Adipocyte (in vitro differentiated cells): ENCODE data around the gene CCSER2.
"Not testable (repeated sequence)": the region's sequence is repeated elsewhere in the genome, so short reads cannot be mapped to it uniquely, and the experiment has no call there.

Experiments
- DNase-seq: peaks from one replicate; pipeline ENCODE4 v3.0.0-alpha.2; 2015; ENCODE audit warnings: low read depth
- H3K27me3 ChIP-seq: replicated peaks from 2 replicates; pipeline ENCODE4 v1.7.0; 2013; ENCODE audit warnings: mild to moderate bottlenecking, low read length, moderate library complexity; ENCODE audit not compliant: control insufficient read depth, insufficient read depth
- H3K36me3 ChIP-seq: 2 replicates; pipeline ENCODE4 v1.7.0; 2013; ENCODE audit warnings: low read length, mild to moderate bottlenecking, moderate library complexity; ENCODE audit not compliant: control insufficient read depth, insufficient read depth, severe bottlenecking
- H3K4me1 ChIP-seq: 2 replicates; pipeline ENCODE4 v1.7.0; 2013; ENCODE audit warnings: mild to moderate bottlenecking, low read length, moderate library complexity; ENCODE audit not compliant: control insufficient read depth, insufficient read depth
- H3K4me3 ChIP-seq: 2 replicates; pipeline ENCODE4 v1.7.0; 2013; ENCODE audit warnings: mild to moderate bottlenecking, low read length, moderate library complexity
- H3K9ac ChIP-seq: 2 replicates; pipeline ENCODE4 v1.7.0; 2013; ENCODE audit warnings: mild to moderate bottlenecking, low read length, moderate library complexity
- H3K9me3 ChIP-seq: 2 replicates; pipeline ENCODE4 v1.7.0; 2013; ENCODE audit warnings: mild to moderate bottlenecking, low read length, moderate library complexity; ENCODE audit not compliant: control insufficient read depth

The CCSER2 gene

GRCh38 chr10:84321902-84322301 is 6.5 kb upstream of the CCSER2 start:
- H3K4me3 ChIP-seq: no peak overlapping the region
- H3K27me3 ChIP-seq: peaks cover 6% of the 10 kb centered on the region
- no peaks in the 10 kb centered on the region for H3K4me1 ChIP-seq
- H3K9ac ChIP-seq: no peak overlapping the region
- no peaks in the 10 kb centered on the region for H3K36me3 ChIP-seq
- no peaks in the 10 kb centered on the region for H3K9me3 ChIP-seq
- no peak for DNase-seq

GRCh38 chr10:84323566-84323965 is 4.8 kb upstream of the CCSER2 start:
- not testable (repeated sequence) for H3K4me1 ChIP-seq, H3K4me3 ChIP-seq, H3K9me3 ChIP-seq, DNase-seq, H3K36me3 ChIP-seq, H3K9ac ChIP-seq, H3K27me3 ChIP-seq

GRCh38 chr10:84326995-84327394 is 1.4 kb upstream of the CCSER2 start:
- H3K4me3 ChIP-seq, H3K9me3 ChIP-seq, H3K36me3 ChIP-seq, H3K27me3 ChIP-seq, H3K9ac ChIP-seq, DNase-seq: not testable (repeated sequence)
- peaks cover 16% of the 10 kb centered on the region for H3K4me1 ChIP-seq

- peak; percentile 71 for DNase-seq
- Histone ChIP-seq H3K9me3 (no peaks in the 10 kb centered on the region), H3K4me3 (peak overlapping the region; percentile 94), H3K9ac (peak overlapping the region; percentile 95), H3K4me1 (peaks cover 16% of the 10 kb centered on the region), H3K27me3 (no peaks in the 10 kb centered on the region), H3K36me3 (no peaks in the 10 kb centered on the region)
Observed at GRCh38 chr10:84329196-84329611, 815 bp downstream of the CCSER2 start.

- no peaks in the 10 kb centered on the region for H3K36me3 ChIP-seq
- peaks cover 16% of the 10 kb centered on the region for H3K4me1 ChIP-seq
- no peaks in the 10 kb centered on the region for H3K9me3 ChIP-seq
- H3K4me3 ChIP-seq: peak overlapping the region; percentile 94
- H3K27me3 ChIP-seq: no peaks in the 10 kb centered on the region
- peak overlapping the region; percentile 95 for H3K9ac ChIP-seq
- no peak for DNase-seq
Observed at GRCh38 chr10:84329986-84330651, 1.7 kb downstream of the CCSER2 start.

GRCh38 chr10:84331091-84331490 is 2.7 kb downstream of the CCSER2 start:
- Histone ChIP-seq H3K27me3 (no peaks in the 10 kb centered on the region), H3K9ac (no peak overlapping the region), H3K4me3 (no peak overlapping the region), H3K4me1 (peaks cover 25% of the 10 kb centered on the region), H3K9me3 (no peaks in the 10 kb centered on the region), H3K36me3 (no peaks in the 10 kb centered on the region)
- DNase-seq: no peak

- H3K27me3 ChIP-seq: no peaks in the 10 kb centered on the region
- H3K9ac ChIP-seq: no peak overlapping the region
- no peaks in the 10 kb centered on the region for H3K9me3 ChIP-seq
- H3K4me1 ChIP-seq: peaks cover 43% of the 10 kb centered on the region
- DNase-seq: no peak
- H3K36me3 ChIP-seq: no peaks in the 10 kb centered on the region
- no peak overlapping the region for H3K4me3 ChIP-seq
Observed at GRCh38 chr10:84333864-84334451, 5.6 kb downstream of the CCSER2 start.

- Histone ChIP-seq H3K9ac (no peak overlapping the region), H3K9me3 (no peaks in the 10 kb centered on the region), H3K4me3 (no peak overlapping the region), H3K36me3 (no peaks in the 10 kb centered on the region), H3K4me1 (peaks cover 37% of the 10 kb centered on the region), H3K27me3 (no peaks in the 10 kb centered on the region)
- DNase-seq: no peak
Observed at GRCh38 chr10:84334811-84335210, 6.4 kb downstream of the CCSER2 start.

- no peak overlapping the region for H3K9ac ChIP-seq
- H3K9me3 ChIP-seq: no peaks in the 10 kb centered on the region
- no peaks in the 10 kb centered on the region for H3K36me3 ChIP-seq
- no peaks in the 10 kb centered on the region for H3K27me3 ChIP-seq
- H3K4me1 ChIP-seq: peaks cover 30% of the 10 kb centered on the region
- no peak for DNase-seq
- H3K4me3 ChIP-seq: no peak overlapping the region
Observed at GRCh38 chr10:84335516-84335915, 7.1 kb downstream of the CCSER2 start.

- H3K4me1 ChIP-seq: peaks cover 30% of the 10 kb centered on the region
- peak overlapping the region; percentile 52 for H3K9ac ChIP-seq
- H3K27me3 ChIP-seq: no peaks in the 10 kb centered on the region
- no peaks in the 10 kb centered on the region for H3K36me3 ChIP-seq
- no peaks in the 10 kb centered on the region for H3K9me3 ChIP-seq
- no peak for DNase-seq
- peak overlapping the region; percentile 53 for H3K4me3 ChIP-seq
Observed at GRCh38 chr10:84336406-84337090, 8.2 kb downstream of the CCSER2 start.

GRCh38 chr10:84337199-84337598 is 8.8 kb downstream of the CCSER2 start:
- peak overlapping the region; percentile 52 for H3K9ac ChIP-seq
- no peaks in the 10 kb centered on the region for H3K36me3 ChIP-seq
- H3K4me1 ChIP-seq: peaks cover 30% of the 10 kb centered on the region
- peak overlapping the region; percentile 53 for H3K4me3 ChIP-seq
- no peaks in the 10 kb centered on the region for H3K27me3 ChIP-seq
- no peaks in the 10 kb centered on the region for H3K9me3 ChIP-seq
- peak; percentile 86 for DNase-seq
